HL-60/S4 (cell line): ENCODE measurements around the gene KLF7.

Source experiments
- in situ Hi-C: fragments of 300-500 bp; cut with MboI; formaldehyde crosslinking; loops from 2 replicates; pipeline ENCODE4 v1.14.3; 2022; ENCODE audit warnings: low sequenced_read_pairs

Gene KLF7

GRCh38 chr2:207097278-207097677 is 68.5 kb downstream of the KLF7 start:
- in situ Hi-C loops, result no loop called here

- in situ Hi-C loops, result no loop called here
Measured at GRCh38 chr2:207095963-207096362, 69.8 kb downstream of the KLF7 start.

- in situ Hi-C loops, result no loop called here
Measured at GRCh38 chr2:207093234-207093633, 72.5 kb downstream of the KLF7 start.

GRCh38 chr2:207092818-207093217 is 72.9 kb downstream of the KLF7 start:
- in situ Hi-C loops, result no loop called here

GRCh38 chr2:207091928-207092327 is 73.8 kb downstream of the KLF7 start:
- in situ Hi-C loops, result no loop called here

- in situ Hi-C loops, result no loop called here
Measured at GRCh38 chr2:207091176-207091575, 74.6 kb downstream of the KLF7 start.

GRCh38 chr2:207090389-207090788 is 75.4 kb downstream of the KLF7 start:
- in situ Hi-C loops, result no loop called here

- in situ Hi-C loops, result no loop called here
Measured at GRCh38 chr2:207088839-207089238, 76.9 kb downstream of the KLF7 start.

GRCh38 chr2:207088276-207088675 is 77.5 kb downstream of the KLF7 start:
- in situ Hi-C loops, result no loop called here

- in situ Hi-C loops, result no loop called here
Measured at GRCh38 chr2:207087046-207087902, 78.5 kb downstream of the KLF7 start.

- in situ Hi-C loops, result no loop called here
Measured at GRCh38 chr2:207086136-207086535, 79.6 kb downstream of the KLF7 start.

- in situ Hi-C loops, result no loop called here
Measured at GRCh38 chr2:207085110-207085509, 80.6 kb downstream of the KLF7 start.

- in situ Hi-C loops, result no loop called here
Measured at GRCh38 chr2:207083361-207084110, 82.2 kb downstream of the KLF7 start.

GRCh38 chr2:207082619-207083018 is 83.1 kb downstream of the KLF7 start:
- in situ Hi-C loops, result no loop called here

GRCh38 chr2:207078186-207078798 is 87.5 kb downstream of the KLF7 start:
- in situ Hi-C loops, result no loop called here

- in situ Hi-C loops, result no loop called here
Measured at GRCh38 chr2:207077266-207077665, 88.5 kb downstream of the KLF7 start.

GRCh38 chr2:207075456-207075855 is 90.3 kb downstream of the KLF7 start:
- in situ Hi-C loops, result no loop called here

- in situ Hi-C loops, result no loop called here
Measured at GRCh38 chr2:207073801-207074678, 91.7 kb downstream of the KLF7 start.

GRCh38 chr2:207073412-207073800 is 92.3 kb downstream of the KLF7 start:
- in situ Hi-C loops, result no loop called here

GRCh38 chr2:207072571-207072970 is 93.2 kb downstream of the KLF7 start:
- in situ Hi-C loops, result no loop called here

- in situ Hi-C loops, result no loop called here
Measured at GRCh38 chr2:207071820-207072219, 93.9 kb downstream of the KLF7 start.
